A549 (cell line): ENCODE measurements around the gene E2F7. TPM values are rescaled to one million over a fixed set of nuclear protein-coding genes. Genes with fewer than 3 reads are reported as not detected.

Source experiments
- ATAC-seq, 2 experiments: fragments of 200-7000 bp in 1 of 2; fragments of >200 bp in 1 of 2; cut with Nextera tagmentation in 1 of 2; cut with Tn5 transposase in 1 of 2; 3 replicates each; pipeline versions ENCODE4 v1.8.0 to v1.9.1; 2018 to 2020; ENCODE audit warnings: mild to moderate bottlenecking in 1 of 2, moderate library complexity in 1 of 2
- CTCF ChIA-PET: fragments of 300-600 bp; sonication (Branson Sonifier 250); formaldehyde crosslinking; extraction: SDS; loops from one replicate; lab custom pipeline; 2021; ENCODE audit warnings: antibody characterized with exemption, inconsistent platforms; lab: Yijun Ruan, JAX
- POLR2A ChIA-PET: fragments of 350-600 bp; formaldehyde crosslinking; extraction: SDS; loops from one replicate; lab custom pipeline; 2021; ENCODE audit warnings: antibody characterized with exemption, inconsistent platforms; lab: Yijun Ruan, JAX
- DNase-seq, 2 experiments: peaks; one replicate each; pipeline versions ENCODE4 v3.0.0 to v3.0.0-alpha.2; 2011 to 2016; ENCODE audit warnings: low read depth in 1 of 2, low spot score in 1 of 2
- FAIRE-seq: peaks from 2 replicates; lab custom pipeline; 2011; peaks lifted over from hg19 to GRCh38; lab: Jason Lieb, UNC
- H3K27ac ChIP-seq, 2 experiments: fragments of >200 bp; sonication (Bioruptor Twin); formaldehyde crosslinking; 3 replicates each; pipeline ENCODE4 v1.5.1; 2016 to 2017
- H3K4me1 ChIP-seq: fragments of >200 bp; sonication (Bioruptor Twin); formaldehyde crosslinking; 3 replicates; pipeline ENCODE4 v1.6.1; 2016
- H3K4me2 ChIP-seq: fragments of >200 bp; sonication (Bioruptor Twin); formaldehyde crosslinking; 3 replicates; pipeline ENCODE4 v1.6.1; 2016
- H3K4me3 ChIP-seq: fragments of >200 bp; sonication (Bioruptor Twin); formaldehyde crosslinking; 3 replicates; pipeline ENCODE4 v1.5.1; 2016
- H3K9me3 ChIP-seq: fragments of >200 bp; sonication (Bioruptor Twin); formaldehyde crosslinking; 3 replicates; pipeline ENCODE4 v1.6.1; 2016
- BHLHE40 ChIP-seq: IDR thresholded peaks from 2 replicates; pipeline ENCODE4 v1.6.1; 2012; ENCODE audit warnings: low read depth, low read length, inconsistent platforms
- CEBPB ChIP-seq, 2 experiments: fragments of >200 bp in 1 of 2; sonication (Bioruptor Twin) in 1 of 2; formaldehyde crosslinking in 1 of 2; IDR thresholded peaks; 2 replicates each; pipeline ENCODE4 v1.6.1; 2012 to 2016
- EHF ChIP-seq: fragments of 250-450 bp; sonication (Bioruptor Pico); IDR thresholded peaks from 2 replicates; pipeline ENCODE4 v1.5.0; 2020; ENCODE audit warnings: mild to moderate bottlenecking
- FOSB ChIP-seq: fragments of 250-450 bp; sonication (Bioruptor Pico); IDR thresholded peaks from 2 replicates; pipeline ENCODE4 v1.5.0; 2020; ENCODE audit warnings: mild to moderate bottlenecking, moderate library complexity
- FOXS1 ChIP-seq: fragments of 250-450 bp; sonication (Bioruptor Pico); IDR thresholded peaks from 2 replicates; pipeline ENCODE4 v1.5.0; 2020; ENCODE audit warnings: mild to moderate bottlenecking, moderate library complexity
- HDAC2 ChIP-seq: fragments of 200-600 bp; sonication (generic); IDR thresholded peaks from 2 replicates; pipeline ENCODE4 v1.6.1; 2016
- HEYL ChIP-seq: fragments of 250-450 bp; sonication (Bioruptor Pico); IDR thresholded peaks from 2 replicates; pipeline ENCODE4 v1.8.0; 2021; ENCODE audit warnings: mild to moderate bottlenecking, moderate library complexity
- HOXB5 ChIP-seq: fragments of 250-450 bp; sonication (Bioruptor Pico); IDR thresholded peaks from 2 replicates; pipeline ENCODE4 v1.5.0; 2020; ENCODE audit warnings: mild to moderate bottlenecking, moderate library complexity
- KDM1A ChIP-seq: fragments of 200-600 bp; sonication (generic); IDR thresholded peaks from 2 replicates; pipeline ENCODE4 v1.6.1; 2016; ENCODE audit warnings: low read depth, mild to moderate bottlenecking
- KDM5A ChIP-seq: fragments of 200-600 bp; sonication (generic); IDR thresholded peaks from 2 replicates; pipeline ENCODE4 v1.6.1; 2016; ENCODE audit warnings: antibody characterized with exemption, mild to moderate bottlenecking
- MAFK ChIP-seq: fragments of 450-650 bp; IDR thresholded peaks from 2 replicates; pipeline ENCODE4 v1.6.1; 2014; ENCODE audit not compliant: partially characterized antibody
- NR3C1 ChIP-seq: fragments of >200 bp; sonication (Bioruptor Twin); formaldehyde crosslinking; IDR thresholded peaks from 3 replicates; pipeline ENCODE4 v1.6.1; 2017
- PHF8 ChIP-seq: fragments of 200-600 bp; sonication (generic); IDR thresholded peaks from 2 replicates; pipeline ENCODE4 v1.6.1; 2016; ENCODE audit warnings: low read depth, mild to moderate bottlenecking, antibody characterized with exemption, moderate library complexity, borderline replicate concordance
- POLR2A ChIP-seq: IDR thresholded peaks from 2 replicates; pipeline ENCODE4 v1.6.1; 2012; ENCODE audit warnings: mild to moderate bottlenecking, low read length
- RAD21 ChIP-seq, 2 experiments: fragments of >200 bp in 1 of 2; sonication (Bioruptor Twin) in 1 of 2; formaldehyde crosslinking in 1 of 2; IDR thresholded peaks in 1 of 2; conservative IDR thresholded peaks in 1 of 2; 2 replicates in 1 of 2; 3 replicates in 1 of 2; pipeline ENCODE4 v1.6.1; 2012 to 2018; ENCODE audit warnings: inconsistent platforms in 1 of 2
- RFX5 ChIP-seq: fragments of 450-650 bp; IDR thresholded peaks from 2 replicates; pipeline ENCODE4 v1.7.1; 2014; ENCODE audit warnings: antibody characterized with exemption, mild to moderate bottlenecking, moderate library complexity
- RNF2 ChIP-seq: fragments of 200-600 bp; sonication (generic); IDR thresholded peaks from 2 replicates; pipeline ENCODE4 v1.6.1; 2016; ENCODE audit warnings: low read depth, mild to moderate bottlenecking, antibody characterized with exemption, moderate library complexity, borderline replicate concordance
- SMC3 ChIP-seq: fragments of >200 bp; sonication (Bioruptor Twin); formaldehyde crosslinking; IDR thresholded peaks from 3 replicates; pipeline ENCODE4 v1.6.1; 2018; ENCODE audit warnings: inconsistent platforms
- ZC3H11A ChIP-seq: fragments of 450-650 bp; IDR thresholded peaks from 2 replicates; pipeline ENCODE4 v1.6.1; 2014; ENCODE audit warnings: antibody characterized with exemption, mild to moderate bottlenecking
- ZFP36 ChIP-seq: fragments of 450-650 bp; IDR thresholded peaks from 2 replicates; pipeline ENCODE4 v1.6.1; 2014; ENCODE audit warnings: borderline replicate concordance; ENCODE audit not compliant: partially characterized antibody
- ZNF302 ChIP-seq: fragments of 250-450 bp; sonication (Bioruptor Pico); IDR thresholded peaks from 2 replicates; pipeline ENCODE4 v1.9.0; 2021; ENCODE audit warnings: inconsistent platforms, mild to moderate bottlenecking, moderate library complexity
- WGBS: methylation state at CpG from one replicate; pipeline ENCODE4 v1.1.6; 2017; ENCODE audit errors: missing lambda C conversion rate; 5-methylcytosine and 5-hydroxymethylcytosine counted together
- polyA plus RNA-seq, 4 experiments: library from polyadenylated mRNA; depleted of rRNA in 3 of 4; stranded (reverse); fragments of >200 nt; fragmentation: RNase III in 1 of 4; extraction: RNeasy Plus Mini Kit Qiagen cat#74134 plus additional on column Dnase treatment in 1 of 4; gene quantifications; 2 replicates in 3 of 4; 3 replicates in 1 of 4; pipeline ENCODE4 v1.2.3, GENCODE V29; 2011 to 2017
- TF ChIP-seq, protein P1 (sequence below): fragments of >200 bp; sonication (Bioruptor Twin); formaldehyde crosslinking; IDR thresholded peaks from 3 replicates; pipeline ENCODE4 v1.5.1; 2016
- TF ChIP-seq, protein P2 (sequence below): IDR thresholded peaks from 2 replicates; pipeline ENCODE4 v1.6.1; 2012; ENCODE audit warnings: low read depth, borderline replicate concordance
- TF ChIP-seq, protein P3 (sequence below): IDR thresholded peaks from 2 replicates; pipeline ENCODE4 v1.6.1; 2012
- TF ChIP-seq, protein P4 (sequence below): fragments of 450-650 bp; IDR thresholded peaks from 2 replicates; pipeline ENCODE4 v1.6.1; 2014; ENCODE audit warnings: antibody characterized with exemption

Gene E2F7
- polyA plus RNA-seq, 2 of the 4 experiments (the other 2 are of a cell fraction) = 5.0 to 12.2 TPM

DNA sequence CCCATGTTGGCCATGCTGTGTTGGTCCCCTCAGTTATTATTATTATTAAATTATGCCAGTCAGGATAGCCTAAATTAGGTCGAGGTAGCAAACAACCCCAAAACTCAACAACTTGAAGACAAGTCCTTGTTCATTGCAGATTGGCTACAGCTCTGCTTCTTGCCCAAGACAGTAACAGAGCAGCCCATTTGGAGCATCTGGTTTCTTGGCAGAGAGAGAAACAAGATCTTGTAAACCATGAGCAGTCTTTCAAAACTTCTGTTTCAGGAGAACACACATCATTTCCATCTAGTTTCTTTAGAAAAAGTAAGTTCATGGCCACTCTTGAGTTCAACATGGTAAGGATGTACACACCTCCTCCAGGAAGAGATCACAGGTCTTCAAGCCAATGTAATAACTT, 52.3 kb downstream of the E2F7 start:
- Histone ChIP-seq H3K9me3 (no peaks in the 10 kb centered on the region), H3K4me1 (no peaks in the 10 kb centered on the region), H3K4me3 (no peak overlapping the region), H3K4me2 (no peak overlapping the region), H3K27ac (no peak overlapping the region)
- 0% methylated on average over 1 of the region's 1 CpG for WGBS
- CTCF ChIA-PET = interaction anchor here (0.6 to 1.3 kb wide), 5 partner anchors 12 to 392 kb away, joined by 3 to 4 read pairs (median 3); no protein-coding TSS in a partner anchor
- TF ChIP-seq, protein P1, sequence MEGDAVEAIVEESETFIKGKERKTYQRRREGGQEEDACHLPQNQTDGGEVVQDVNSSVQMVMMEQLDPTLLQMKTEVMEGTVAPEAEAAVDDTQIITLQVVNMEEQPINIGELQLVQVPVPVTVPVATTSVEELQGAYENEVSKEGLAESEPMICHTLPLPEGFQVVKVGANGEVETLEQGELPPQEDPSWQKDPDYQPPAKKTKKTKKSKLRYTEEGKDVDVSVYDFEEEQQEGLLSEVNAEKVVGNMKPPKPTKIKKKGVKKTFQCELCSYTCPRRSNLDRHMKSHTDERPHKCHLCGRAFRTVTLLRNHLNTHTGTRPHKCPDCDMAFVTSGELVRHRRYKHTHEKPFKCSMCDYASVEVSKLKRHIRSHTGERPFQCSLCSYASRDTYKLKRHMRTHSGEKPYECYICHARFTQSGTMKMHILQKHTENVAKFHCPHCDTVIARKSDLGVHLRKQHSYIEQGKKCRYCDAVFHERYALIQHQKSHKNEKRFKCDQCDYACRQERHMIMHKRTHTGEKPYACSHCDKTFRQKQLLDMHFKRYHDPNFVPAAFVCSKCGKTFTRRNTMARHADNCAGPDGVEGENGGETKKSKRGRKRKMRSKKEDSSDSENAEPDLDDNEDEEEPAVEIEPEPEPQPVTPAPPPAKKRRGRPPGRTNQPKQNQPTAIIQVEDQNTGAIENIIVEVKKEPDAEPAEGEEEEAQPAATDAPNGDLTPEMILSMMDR = no peak
- TF ChIP-seq CEBPB (IDR thresholded peaks at IDR 0.05) (no peak), ZC3H11A (no peak), KDM1A (no peak), ZNF302 (CRISPR knock-in tag) (no peak), HOXB5 (CRISPR knock-in tag) (no peak), FOSB (no peak), RAD21 (conservative IDR thresholded peaks at IDR 0.05 in 1 of 2, IDR thresholded peaks at IDR 0.05 in 1 of 2) (no peak), MAFK (no peak), SMC3 (no peak)
- TF ChIP-seq, protein P2, sequence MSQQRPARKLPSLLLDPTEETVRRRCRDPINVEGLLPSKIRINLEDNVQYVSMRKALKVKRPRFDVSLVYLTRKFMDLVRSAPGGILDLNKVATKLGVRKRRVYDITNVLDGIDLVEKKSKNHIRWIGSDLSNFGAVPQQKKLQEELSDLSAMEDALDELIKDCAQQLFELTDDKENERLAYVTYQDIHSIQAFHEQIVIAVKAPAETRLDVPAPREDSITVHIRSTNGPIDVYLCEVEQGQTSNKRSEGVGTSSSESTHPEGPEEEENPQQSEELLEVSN = no peak
- ATAC-seq (no peak), DNase-seq (no peak), FAIRE-seq (no peak)
- POLR2A ChIA-PET = no interaction called here

DNA sequence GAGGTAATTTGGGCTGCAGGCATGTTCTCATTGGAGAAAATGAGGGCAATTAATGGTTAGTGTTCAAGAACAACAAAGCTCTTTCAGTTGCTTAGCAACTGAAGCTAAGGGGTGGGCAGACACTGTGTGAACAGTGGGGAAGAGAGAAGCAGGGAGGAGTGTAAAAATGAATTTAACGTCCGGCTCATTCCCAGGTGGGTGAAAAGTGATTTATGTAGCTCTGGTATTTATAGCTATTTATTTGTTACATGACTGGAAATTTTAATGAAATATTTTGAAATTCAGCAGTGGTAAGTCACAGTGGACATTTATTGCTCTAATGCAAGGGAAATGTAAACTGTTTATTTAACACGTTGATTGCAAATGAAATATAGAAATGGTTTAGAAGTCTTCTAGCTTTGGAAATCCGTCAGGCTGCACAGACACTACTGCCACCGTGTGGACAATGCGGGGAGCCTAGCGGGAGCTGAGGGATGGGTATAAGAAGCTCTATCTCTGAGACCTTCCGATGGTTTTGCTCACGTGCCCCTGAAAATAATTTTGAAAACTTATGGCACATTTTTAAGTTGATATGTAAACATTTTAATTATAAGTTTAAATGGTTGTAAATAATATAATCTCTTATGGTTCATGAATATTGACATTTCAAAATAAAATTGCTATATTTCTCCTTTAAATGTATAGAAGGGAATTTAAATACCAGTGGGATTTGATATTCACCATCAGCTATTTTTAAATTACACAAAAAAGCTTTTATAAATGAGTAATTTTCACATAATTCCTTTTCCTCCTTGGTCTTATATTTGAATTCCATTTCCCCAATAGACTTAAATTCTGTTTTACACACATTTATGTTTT, 54.4 kb downstream of the E2F7 start:
- ChIA-PET CTCF (interaction anchor here (0.6 to 2.9 kb wide), 52 partner anchors 9 to 1527 kb away, joined by 3 to 41 read pairs (median 4); partner anchors contain the start of gene BBS10), POLR2A (interaction anchor here (1.0 to 1.6 kb wide), 2 partner anchors 132 to 247 kb away, joined by 5 to 11 read pairs; partner anchors contain the start of genes CSRP2 and ZDHHC17)
- FAIRE-seq (no peak), DNase-seq (peak; percentile 69 to 76), ATAC-seq (peak; percentile 96)
- H3K9me3 ChIP-seq = no peaks in the 10 kb centered on the region
- H3K4me2 ChIP-seq = peak overlapping the region; percentile 50
- no peak overlapping the region for H3K4me3 ChIP-seq
- WGBS = 7% methylated on average over 9 of the region's 9 CpGs
- H3K4me1 ChIP-seq = no peaks in the 10 kb centered on the region
- H3K27ac ChIP-seq = no peak overlapping the region
- TF ChIP-seq FOXS1 (CRISPR knock-in tag) (no peak), RNF2 (no peak), SMC3 (peak; percentile 82), RAD21 (conservative IDR thresholded peaks at IDR 0.05 in 1 of 2, IDR thresholded peaks at IDR 0.05 in 1 of 2) (peak; percentile 81 to 85), POLR2A (no peak), KDM5A (no peak), NR3C1 (no peak), BHLHE40 (0 out of 2 replicates have a peak, but pooled peaks have one; percentile 10), HDAC2 (no peak), ZFP36 (no peak), EHF (CRISPR knock-in tag) (no peak), PHF8 (no peak), RFX5 (no peak), HEYL (CRISPR knock-in tag) (no peak)
- TF ChIP-seq, protein P1 = peak; percentile 94
- TF ChIP-seq, protein P3, sequence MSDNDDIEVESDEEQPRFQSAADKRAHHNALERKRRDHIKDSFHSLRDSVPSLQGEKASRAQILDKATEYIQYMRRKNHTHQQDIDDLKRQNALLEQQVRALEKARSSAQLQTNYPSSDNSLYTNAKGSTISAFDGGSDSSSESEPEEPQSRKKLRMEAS = no peak
- TF ChIP-seq, protein P4, sequence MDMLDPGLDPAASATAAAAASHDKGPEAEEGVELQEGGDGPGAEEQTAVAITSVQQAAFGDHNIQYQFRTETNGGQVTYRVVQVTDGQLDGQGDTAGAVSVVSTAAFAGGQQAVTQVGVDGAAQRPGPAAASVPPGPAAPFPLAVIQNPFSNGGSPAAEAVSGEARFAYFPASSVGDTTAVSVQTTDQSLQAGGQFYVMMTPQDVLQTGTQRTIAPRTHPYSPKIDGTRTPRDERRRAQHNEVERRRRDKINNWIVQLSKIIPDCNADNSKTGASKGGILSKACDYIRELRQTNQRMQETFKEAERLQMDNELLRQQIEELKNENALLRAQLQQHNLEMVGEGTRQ = no peak
